ENCODE results near the gene SRPRB. TPM values are rescaled to one million over a fixed set of nuclear protein-coding genes. Genes with fewer than 3 reads are reported as not detected.

SRPRB gene, protein sequence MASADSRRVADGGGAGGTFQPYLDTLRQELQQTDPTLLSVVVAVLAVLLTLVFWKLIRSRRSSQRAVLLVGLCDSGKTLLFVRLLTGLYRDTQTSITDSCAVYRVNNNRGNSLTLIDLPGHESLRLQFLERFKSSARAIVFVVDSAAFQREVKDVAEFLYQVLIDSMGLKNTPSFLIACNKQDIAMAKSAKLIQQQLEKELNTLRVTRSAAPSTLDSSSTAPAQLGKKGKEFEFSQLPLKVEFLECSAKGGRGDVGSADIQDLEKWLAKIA
- polyA plus RNA-seq (2012; ENCODE audit: low read depth, missing spikeins) = 24.3 TPM

DNA sequence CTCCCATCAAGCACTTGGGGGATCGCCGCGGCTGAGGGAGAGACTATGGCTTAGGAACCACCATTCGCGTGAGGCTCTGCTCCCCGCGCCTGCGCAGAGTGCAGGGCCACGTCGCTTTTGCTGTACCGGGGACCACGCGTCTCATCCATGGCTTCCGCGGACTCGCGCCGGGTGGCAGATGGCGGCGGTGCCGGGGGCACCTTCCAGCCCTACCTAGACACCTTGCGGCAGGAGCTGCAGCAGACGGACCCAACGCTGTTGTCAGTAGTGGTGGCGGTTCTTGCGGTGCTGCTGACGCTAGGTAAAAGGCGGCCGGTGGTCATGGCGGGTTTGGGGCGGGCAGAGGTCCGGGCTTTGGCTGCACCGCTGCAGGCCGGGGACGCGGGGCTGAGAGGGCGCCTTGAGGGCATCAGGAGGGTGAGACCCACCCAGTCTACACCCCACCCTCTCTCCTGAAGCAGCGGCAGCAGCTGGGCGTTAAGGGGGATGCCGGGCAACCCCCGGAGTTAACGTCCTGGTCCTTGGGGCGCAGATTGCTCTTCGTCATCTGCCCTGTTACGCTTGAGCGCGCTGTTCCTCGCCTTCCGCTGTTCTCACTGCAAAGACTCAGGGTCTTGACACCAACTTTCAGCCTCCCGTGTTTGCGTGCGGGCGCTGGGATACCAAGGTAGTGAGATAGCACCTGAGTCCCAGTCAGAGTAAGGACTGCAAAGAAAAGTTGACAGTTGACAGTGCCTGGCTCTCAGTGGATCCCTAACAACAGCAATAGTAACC, at the start of gene SRPRB:
Gene SRPRB (plus strand): TSS at position 114 of the 774 bp plus-strand sequence. CDS start 34 bp downstream, at position 148.
- TF ChIP-seq SPI1 (IDR thresholded peaks at IDR 0.05; ENCODE audit: low read depth, low read length) (no peak), PAX5 (IDR thresholded peaks at IDR 0.05; ENCODE audit: insufficient read depth, low read length, severe bottlenecking) (no peak), POLR2A (IDR thresholded peaks at IDR 0.05; ENCODE audit: low read depth, low read length) (peak; percentile 96), POLR2AphosphoS5 (IDR thresholded peaks at IDR 0.05; ENCODE audit: low read depth, low read length) (peak; percentile 89), TAF1 (IDR thresholded peaks at IDR 0.05; ENCODE audit: low read depth, low read length) (peak; percentile 80), POU2F2 (IDR thresholded peaks at IDR 0.05; ENCODE audit: low read depth, low read length) (peak; percentile 63; the same call in 1 of the 2 replicates)
- FAIRE-seq = peak; percentile 99
- DNase-seq (ENCODE audit: insufficient read length, low spot score) = peak; percentile 89

DNA sequence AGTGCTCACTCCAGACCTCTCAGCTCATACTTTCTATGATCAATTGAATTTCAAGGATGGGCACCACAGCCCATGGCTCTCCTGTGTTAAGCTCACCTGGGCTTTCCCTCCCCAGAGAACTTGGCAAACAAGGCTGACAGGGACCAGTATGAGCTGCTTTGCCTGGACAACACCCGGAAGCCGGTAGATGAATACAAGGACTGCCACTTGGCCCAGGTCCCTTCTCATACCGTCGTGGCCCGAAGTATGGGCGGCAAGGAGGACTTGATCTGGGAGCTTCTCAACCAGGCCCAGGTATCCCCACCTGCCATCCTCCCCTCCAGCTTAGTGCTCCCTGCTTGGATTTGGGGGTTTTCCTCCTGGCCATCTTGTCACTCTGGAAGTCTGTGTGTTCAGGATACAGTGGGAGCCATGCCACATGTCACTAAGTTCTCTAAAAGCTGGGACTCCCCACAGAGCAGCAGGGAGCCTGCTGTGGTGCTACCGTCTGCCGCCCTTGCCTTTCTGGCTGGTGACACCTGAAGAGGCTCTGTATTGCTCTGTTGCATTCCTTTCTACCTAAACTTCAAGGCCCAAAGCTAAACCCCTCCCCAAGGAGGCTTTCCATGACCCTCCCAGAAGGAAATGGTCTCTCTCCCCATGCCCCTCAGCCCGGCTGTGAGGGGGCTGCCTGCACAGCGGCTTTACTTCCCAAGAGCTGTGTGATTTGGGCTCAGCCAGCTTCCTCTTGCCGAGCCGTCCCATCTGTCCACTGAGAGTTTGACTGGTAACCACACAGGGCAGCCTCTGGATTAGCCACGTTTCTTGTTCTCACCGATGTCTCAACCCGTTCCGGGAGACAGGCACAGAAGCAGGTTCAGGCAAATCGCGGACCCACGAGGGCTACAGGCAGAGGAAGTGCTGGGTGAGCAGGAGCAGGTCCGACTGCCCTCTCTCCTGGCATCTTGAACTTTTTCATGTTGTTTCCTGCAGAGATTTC, 48.6 kb upstream of the SRPRB start:
- no peak for TF ChIP-seq PAX5 (IDR thresholded peaks at IDR 0.05; ENCODE audit: insufficient read depth, low read length, severe bottlenecking)
- no peak for TF ChIP-seq POU2F2 (IDR thresholded peaks at IDR 0.05; ENCODE audit: low read depth, low read length)
- TF ChIP-seq POLR2A (IDR thresholded peaks at IDR 0.05; ENCODE audit: low read depth, low read length) = no peak
- TF ChIP-seq POLR2AphosphoS5 (IDR thresholded peaks at IDR 0.05; ENCODE audit: low read depth, low read length) = no peak
- TF ChIP-seq TAF1 (IDR thresholded peaks at IDR 0.05; ENCODE audit: low read depth, low read length) = no peak
- no peak for FAIRE-seq
- no peak for DNase-seq (ENCODE audit: insufficient read length, low spot score)

DNA sequence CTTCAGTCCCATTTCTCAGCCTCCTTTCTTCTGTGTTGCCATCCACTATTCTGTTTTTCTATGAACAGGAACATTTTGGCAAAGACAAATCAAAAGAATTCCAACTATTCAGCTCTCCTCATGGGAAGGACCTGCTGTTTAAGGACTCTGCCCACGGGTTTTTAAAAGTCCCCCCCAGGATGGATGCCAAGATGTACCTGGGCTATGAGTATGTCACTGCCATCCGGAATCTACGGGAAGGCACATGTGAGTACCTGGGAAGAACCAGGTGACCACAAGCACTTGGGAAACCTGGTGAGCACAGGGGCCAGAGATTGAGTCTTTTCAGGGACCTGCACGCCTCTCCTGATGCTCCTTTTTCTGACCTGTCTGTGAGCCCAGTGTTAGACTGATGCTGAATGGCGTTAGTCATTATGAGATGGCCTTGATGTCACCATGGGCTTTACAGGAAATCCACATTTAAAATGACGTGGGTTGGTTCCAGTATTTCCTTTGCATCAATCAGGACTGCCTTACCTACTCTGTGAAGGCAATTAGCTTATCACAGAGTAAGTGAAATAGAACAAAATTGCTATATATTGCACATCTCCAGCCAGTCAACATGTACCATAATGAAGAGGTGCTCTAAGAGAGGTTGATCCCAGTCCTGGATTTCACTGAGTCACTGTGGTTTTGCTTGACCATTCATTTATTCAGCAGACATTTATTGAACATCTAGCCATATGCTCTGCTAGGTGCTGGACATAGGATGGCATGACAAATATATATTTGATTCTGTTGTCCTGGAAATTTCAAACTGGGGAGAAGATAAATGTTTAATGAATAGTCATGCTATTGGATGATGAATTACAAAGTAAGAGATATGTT, 47.7 kb upstream of the SRPRB start:
- no peak for FAIRE-seq
- DNase-seq (ENCODE audit: insufficient read length, low spot score) = no peak
- TF ChIP-seq POU2F2 (IDR thresholded peaks at IDR 0.05; ENCODE audit: low read depth, low read length) = no peak
- TF ChIP-seq SPI1 (IDR thresholded peaks at IDR 0.05; ENCODE audit: low read depth, low read length) = no peak
- TF ChIP-seq POLR2A (IDR thresholded peaks at IDR 0.05; ENCODE audit: low read depth, low read length) = no peak
- TF ChIP-seq PAX5 (IDR thresholded peaks at IDR 0.05; ENCODE audit: insufficient read depth, low read length, severe bottlenecking) = no peak
- no peak for TF ChIP-seq POLR2AphosphoS5 (IDR thresholded peaks at IDR 0.05; ENCODE audit: low read depth, low read length)
- TF ChIP-seq TAF1 (IDR thresholded peaks at IDR 0.05; ENCODE audit: low read depth, low read length) = no peak

DNA sequence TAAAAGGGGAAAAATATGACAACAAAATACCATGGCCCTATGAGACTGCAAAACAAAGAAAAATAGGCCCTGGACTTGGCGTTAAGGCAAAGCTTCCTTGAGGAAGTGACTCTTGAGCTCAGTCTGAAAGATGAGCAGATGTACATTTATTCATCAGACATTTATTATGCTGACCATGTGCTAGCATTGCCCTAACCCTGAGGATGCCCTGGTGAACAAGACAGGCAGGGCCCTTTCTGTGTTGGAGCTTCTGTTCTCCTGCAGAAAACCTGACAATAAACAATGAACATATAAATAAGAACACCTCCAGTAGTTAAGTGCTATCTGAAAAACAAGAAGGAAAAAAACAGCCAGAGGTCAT, 47.1 kb upstream of the SRPRB start:
- TF ChIP-seq SPI1 (IDR thresholded peaks at IDR 0.05; ENCODE audit: low read depth, low read length) (no peak), POLR2AphosphoS5 (IDR thresholded peaks at IDR 0.05; ENCODE audit: low read depth, low read length) (no peak), POLR2A (IDR thresholded peaks at IDR 0.05; ENCODE audit: low read depth, low read length) (no peak), PAX5 (IDR thresholded peaks at IDR 0.05; ENCODE audit: insufficient read depth, low read length, severe bottlenecking) (no peak), TAF1 (IDR thresholded peaks at IDR 0.05; ENCODE audit: low read depth, low read length) (no peak), POU2F2 (IDR thresholded peaks at IDR 0.05; ENCODE audit: low read depth, low read length) (no peak)
- FAIRE-seq = no peak
- no peak for DNase-seq (ENCODE audit: insufficient read length, low spot score)

DNA sequence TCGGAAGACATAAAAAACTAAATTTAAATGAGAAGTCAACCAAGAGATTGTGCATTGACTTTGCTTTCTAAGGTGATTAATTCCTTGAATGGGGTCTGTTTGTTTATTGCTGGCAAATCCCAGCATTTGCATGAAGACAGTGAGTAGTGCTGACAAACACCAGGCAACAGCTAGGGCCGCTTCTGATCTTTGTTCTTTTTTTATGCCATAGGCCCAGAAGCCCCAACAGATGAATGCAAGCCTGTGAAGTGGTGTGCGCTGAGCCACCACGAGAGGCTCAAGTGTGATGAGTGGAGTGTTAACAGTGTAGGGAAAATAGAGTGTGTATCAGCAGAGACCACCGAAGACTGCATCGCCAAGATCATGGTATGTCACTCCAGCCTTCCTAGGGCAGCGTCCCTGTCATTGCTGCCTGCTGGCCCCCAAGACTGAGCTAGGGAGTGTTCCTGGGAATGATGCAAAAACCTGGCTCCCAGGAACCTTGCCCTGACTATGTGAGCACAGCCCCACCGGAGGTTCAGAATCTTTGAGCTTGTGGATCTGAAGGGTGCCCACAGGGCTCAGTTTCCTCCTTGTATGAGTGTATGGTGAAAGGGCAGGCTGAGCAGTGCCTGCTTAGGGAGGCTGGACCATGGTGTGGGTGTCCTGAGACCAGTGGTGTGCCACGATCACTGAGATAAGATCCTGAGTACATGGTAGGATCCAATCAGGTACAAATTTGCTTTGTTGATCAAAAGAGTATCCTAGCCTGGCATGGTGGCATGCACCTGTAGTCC, 46.5 kb upstream of the SRPRB start:
- no peak for FAIRE-seq
- TF ChIP-seq POLR2AphosphoS5 (IDR thresholded peaks at IDR 0.05; ENCODE audit: low read depth, low read length) (no peak), POU2F2 (IDR thresholded peaks at IDR 0.05; ENCODE audit: low read depth, low read length) (no peak), PAX5 (IDR thresholded peaks at IDR 0.05; ENCODE audit: insufficient read depth, low read length, severe bottlenecking) (no peak), TAF1 (IDR thresholded peaks at IDR 0.05; ENCODE audit: low read depth, low read length) (no peak), SPI1 (IDR thresholded peaks at IDR 0.05; ENCODE audit: low read depth, low read length) (no peak), POLR2A (IDR thresholded peaks at IDR 0.05; ENCODE audit: low read depth, low read length) (no peak)
- no peak for DNase-seq (ENCODE audit: insufficient read length, low spot score)

DNA sequence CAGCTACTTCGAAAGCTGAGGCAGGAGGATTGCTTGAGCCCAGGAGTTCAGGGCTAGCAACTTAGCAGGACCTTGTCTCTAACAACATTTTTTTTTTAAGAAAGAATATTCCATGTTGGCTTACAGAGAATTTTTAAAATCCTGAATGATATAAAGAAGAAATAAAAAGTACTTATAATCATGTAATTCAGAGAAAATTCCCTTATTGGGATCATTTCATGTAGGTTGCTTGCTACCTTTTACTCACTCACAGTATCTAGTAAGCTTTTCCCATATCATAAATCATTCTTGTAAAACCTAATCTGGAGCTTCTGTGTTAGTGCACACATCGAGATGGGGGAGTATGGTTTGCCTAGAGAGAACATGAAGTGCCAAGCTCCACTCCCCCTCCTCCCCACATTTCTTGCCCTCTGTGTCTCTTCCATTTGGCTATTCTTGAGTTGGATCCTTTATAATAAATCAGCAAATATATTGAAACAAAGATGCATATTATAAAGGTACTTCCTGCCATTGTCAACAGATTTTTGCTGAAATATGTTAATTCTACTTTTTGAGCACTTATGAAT, 45.8 kb upstream of the SRPRB start:
- TF ChIP-seq POLR2A (IDR thresholded peaks at IDR 0.05; ENCODE audit: low read depth, low read length) (no peak), POU2F2 (IDR thresholded peaks at IDR 0.05; ENCODE audit: low read depth, low read length) (no peak)
- FAIRE-seq = no peak
- DNase-seq (ENCODE audit: insufficient read length, low spot score) = no peak

DNA sequence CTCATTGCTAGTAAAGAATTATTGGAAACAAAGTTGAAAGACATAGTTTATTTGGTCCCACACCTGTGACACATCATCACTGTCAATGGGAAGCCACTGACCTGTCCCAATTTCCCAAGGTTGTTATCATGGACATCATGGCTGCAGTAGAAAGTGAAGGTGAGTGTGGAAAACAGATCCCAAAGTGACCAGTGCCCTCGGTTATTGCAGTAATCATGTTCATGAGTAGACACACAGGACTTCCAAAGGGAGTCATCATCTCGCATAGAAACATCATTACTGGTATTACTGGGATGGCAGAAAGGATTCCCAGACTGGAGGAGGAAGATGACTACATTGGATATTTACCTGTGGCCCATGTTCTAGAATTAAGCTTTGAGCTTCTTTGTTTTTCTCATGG, 44.7 kb upstream of the SRPRB start:
- DNase-seq (ENCODE audit: insufficient read length, low spot score) = no peak
- TF ChIP-seq SPI1 (IDR thresholded peaks at IDR 0.05; ENCODE audit: low read depth, low read length) (no peak), PAX5 (IDR thresholded peaks at IDR 0.05; ENCODE audit: insufficient read depth, low read length, severe bottlenecking) (no peak), POLR2A (IDR thresholded peaks at IDR 0.05; ENCODE audit: low read depth, low read length) (no peak), POU2F2 (IDR thresholded peaks at IDR 0.05; ENCODE audit: low read depth, low read length) (no peak), POLR2AphosphoS5 (IDR thresholded peaks at IDR 0.05; ENCODE audit: low read depth, low read length) (no peak), TAF1 (IDR thresholded peaks at IDR 0.05; ENCODE audit: low read depth, low read length) (no peak)
- no peak for FAIRE-seq

All from GM12891 (cell line).